ENCODE results near the gene OR2T35. TPM values are rescaled to one million over a fixed set of nuclear protein-coding genes. Genes with fewer than 3 reads are reported as not detected.

OR2T35 gene, protein sequence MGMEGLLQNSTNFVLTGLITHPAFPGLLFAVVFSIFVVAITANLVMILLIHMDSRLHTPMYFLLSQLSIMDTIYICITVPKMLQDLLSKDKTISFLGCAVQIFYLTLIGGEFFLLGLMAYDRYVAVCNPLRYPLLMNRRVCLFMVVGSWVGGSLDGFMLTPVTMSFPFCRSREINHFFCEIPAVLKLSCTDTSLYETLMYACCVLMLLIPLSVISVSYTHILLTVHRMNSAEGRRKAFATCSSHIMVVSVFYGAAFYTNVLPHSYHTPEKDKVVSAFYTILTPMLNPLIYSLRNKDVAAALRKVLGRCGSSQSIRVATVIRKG
- not detected in 2 replicates for total RNA-seq

DNA sequence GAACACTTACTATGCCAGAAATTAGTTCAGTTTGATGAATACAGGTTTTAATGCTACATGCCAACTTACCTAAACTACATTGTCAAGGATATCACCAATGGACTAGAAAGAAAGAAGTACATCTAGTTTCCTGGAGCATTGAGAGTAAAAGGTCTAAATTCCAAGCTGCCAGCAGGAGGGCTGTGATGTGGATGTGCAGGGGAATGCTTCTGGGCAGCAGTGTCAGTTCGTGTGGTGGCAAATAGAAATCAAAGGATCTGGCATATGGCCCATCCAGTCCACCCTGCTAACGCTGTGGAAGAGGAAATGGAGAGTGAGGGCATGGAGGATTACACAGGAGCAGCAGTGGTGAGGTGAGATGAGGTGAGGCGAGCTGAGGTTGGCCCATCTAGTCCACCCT lies at the start of gene OR2T35:
Gene OR2T35, minus strand, starts transcription at position 101 of the 400 bp plus-strand sequence. CDS start 6,020 bp downstream, outside the sequence.

DNA sequence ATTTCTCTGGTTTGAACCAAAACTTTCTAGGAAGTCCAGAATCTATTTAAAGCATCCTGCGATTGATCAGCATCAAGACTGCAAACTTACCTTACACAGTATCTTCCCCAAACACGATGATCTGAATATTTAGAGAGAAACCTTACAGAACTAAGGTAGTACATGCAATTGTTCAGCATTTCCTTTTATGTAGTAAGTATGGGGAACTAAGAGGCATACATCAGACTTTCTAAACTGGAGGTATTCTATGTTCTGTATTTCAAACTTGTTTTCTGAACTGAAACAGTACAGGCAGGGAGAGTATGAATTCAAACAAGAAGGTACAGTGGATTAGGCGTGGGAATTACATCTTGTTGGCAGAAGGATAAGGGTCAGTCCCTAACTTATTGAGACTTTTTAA lies 10.3 kb upstream of the OR2T35 start, which contains the start of gene OR2T27:
Gene OR2T27, minus strand, starts transcription at position 175 of the 400 bp plus-strand sequence. CDS start 4,644 bp downstream, outside the sequence.

DNA sequence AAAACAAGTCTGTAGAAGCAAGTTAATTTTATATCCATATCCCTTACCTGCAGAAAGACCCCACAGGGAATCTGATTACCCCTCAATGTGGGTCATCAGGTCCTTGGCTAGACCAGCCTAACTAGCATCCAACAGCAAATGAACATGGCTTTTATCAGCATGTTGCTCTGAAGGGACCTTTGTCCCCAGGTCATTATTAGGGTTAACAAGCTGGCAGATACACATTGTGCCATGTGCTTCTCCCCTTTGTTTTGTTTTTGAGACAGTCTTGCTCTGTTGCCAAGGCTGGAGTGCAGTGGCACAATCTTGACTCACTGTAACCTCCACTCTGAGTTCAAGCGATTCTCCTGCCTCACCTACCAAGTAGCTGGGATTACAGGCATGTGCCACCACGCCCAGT lies 10.1 kb downstream of the OR2T35 start, which contains the start of gene OR2T11:
Gene OR2T11, minus strand, starts transcription at position 101 of the 400 bp plus-strand sequence. CDS start 7,963 bp downstream, outside the sequence.

DNA sequence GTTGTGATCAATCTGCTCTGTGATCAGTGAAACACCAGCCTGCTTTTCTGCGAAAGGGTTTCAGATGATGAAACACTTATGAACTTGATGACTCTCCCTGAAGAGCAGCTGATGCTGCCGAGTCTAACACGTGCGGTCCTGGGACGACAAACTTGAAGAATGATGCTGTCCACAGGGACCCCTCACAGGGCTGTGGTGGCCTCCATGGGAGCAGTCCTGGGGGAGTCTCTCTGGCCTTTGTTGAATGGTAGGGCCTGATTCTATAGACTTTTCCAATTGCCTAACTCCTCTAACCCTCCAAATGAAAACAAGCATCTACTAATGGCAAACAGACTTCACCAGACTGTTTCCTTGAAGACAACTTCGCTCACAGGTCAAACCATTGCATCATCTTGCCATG lies 47.5 kb downstream of the OR2T35 start, which contains the start of gene OR2T10:
Gene OR2T10, minus strand, starts transcription at position 112 of the 400 bp plus-strand sequence. CDS start 3,932 bp downstream, outside the sequence.

Other genes starting within 250 kb of the OR2T35 start
- gene OR2T1, start 242.2 kb downstream of the OR2T35 start, total RNA-seq, result not detected in 2 replicates
- not detected in 2 replicates for gene OR2T2, start 199.6 kb downstream of the OR2T35 start, total RNA-seq
- not detected in 2 replicates for gene OR2T3, start 171.9 kb downstream of the OR2T35 start, total RNA-seq
- not detected in 2 replicates for gene OR2T5, start 156.7 kb downstream of the OR2T35 start, total RNA-seq
- not detected in 2 replicates for gene OR2G6, start 137.2 kb downstream of the OR2T35 start, total RNA-seq
- not detected in 2 replicates for gene OR2T29, start 82.5 kb downstream of the OR2T35 start, total RNA-seq
- gene OR2T34, start 70.5 kb downstream of the OR2T35 start, total RNA-seq, result not detected in 2 replicates
- gene OR2T10, start 47.6 kb downstream of the OR2T35 start, total RNA-seq, result not detected in 2 replicates
- gene OR2T11, start 10.2 kb downstream of the OR2T35 start, total RNA-seq, result not detected in 2 replicates
- gene OR2T27, start 10.2 kb upstream of the OR2T35 start, total RNA-seq, result not detected in 2 replicates
- gene OR14I1, start 57.5 kb upstream of the OR2T35 start, total RNA-seq, result not detected in 2 replicates
- not detected in 2 replicates for gene LYPD8, start 110.5 kb upstream of the OR2T35 start, total RNA-seq
- 18.5 and 21.1 TPM in 2 replicates for gene SH3BP5L, start 180.6 kb upstream of the OR2T35 start, total RNA-seq
- 11.8 and 13.5 TPM in 2 replicates for gene ZNF672, start 192.9 kb upstream of the OR2T35 start, total RNA-seq
- gene ZNF692, start 213.8 kb upstream of the OR2T35 start, total RNA-seq, result 6.6 and 11.9 TPM in 2 replicates

Measured in myometrial cell (primary cell).